HFFc6 (cell line): ENCODE results near the gene DST. TPM values are rescaled to one million over a fixed set of nuclear protein-coding genes. Genes with fewer than 3 reads are reported as not detected.
A peak's percentile ranks its signal among the peaks of the same experiment; 100 is the strongest.
"Not testable (repeated sequence)": the region's sequence is repeated elsewhere in the genome, so short reads cannot be mapped to it uniquely, and the experiment has no call there.

ENCODE experiments used
- DNase-seq: peaks from one replicate; pipeline ENCODE4 v3.0.0-alpha.2; 2018
- H3K27ac Mint-ChIP-seq: 2 replicates; pipeline ENCODE4 v1.8.0; 2020; ENCODE audit warnings: mild to moderate bottlenecking, mixed read lengths
- H3K27me3 Mint-ChIP-seq: 2 replicates; pipeline ENCODE4 v1.8.0; 2021; ENCODE audit warnings: mild to moderate bottlenecking, moderate library complexity, mixed read lengths; ENCODE audit not compliant: insufficient read depth
- H3K36me3 Mint-ChIP-seq: 2 replicates; pipeline ENCODE4 v1.8.0; 2021; ENCODE audit warnings: low read depth, mixed read lengths
- H3K4me1 Mint-ChIP-seq: 2 replicates; pipeline ENCODE4 v1.8.0; 2020; ENCODE audit warnings: low read depth, mixed read lengths
- H3K4me3 Mint-ChIP-seq: 2 replicates; pipeline ENCODE4 v1.8.0; 2020; ENCODE audit warnings: mild to moderate bottlenecking, moderate library complexity, mixed read lengths
- H3K9me3 Mint-ChIP-seq: 2 replicates; pipeline ENCODE4 v1.8.0; 2020; ENCODE audit warnings: mild to moderate bottlenecking, mixed read lengths
- CTCF ChIP-seq: fragments of 200-600 bp; sonication (generic); IDR thresholded peaks from 2 replicates; pipeline ENCODE4 v1.5.0; 2021; ENCODE audit warnings: antibody characterized with exemption, mild to moderate bottlenecking
- total RNA-seq, 6 experiments: library from RNA; stranded (reverse); fragmentation: NEBNext Ultra II Directional; extraction: Animal tissue kit (Norgen Biotek cat#: 25700); gene quantifications; 2 replicates in 1 of 6; 3 replicates in 5 of 6; pipeline ENCODE4 v1.2.3, GENCODE V29; 2021

Gene DST
- total RNA-seq, 6 experiments from 2014 or later: 246 to 408 (median 279) TPM

DNA sequence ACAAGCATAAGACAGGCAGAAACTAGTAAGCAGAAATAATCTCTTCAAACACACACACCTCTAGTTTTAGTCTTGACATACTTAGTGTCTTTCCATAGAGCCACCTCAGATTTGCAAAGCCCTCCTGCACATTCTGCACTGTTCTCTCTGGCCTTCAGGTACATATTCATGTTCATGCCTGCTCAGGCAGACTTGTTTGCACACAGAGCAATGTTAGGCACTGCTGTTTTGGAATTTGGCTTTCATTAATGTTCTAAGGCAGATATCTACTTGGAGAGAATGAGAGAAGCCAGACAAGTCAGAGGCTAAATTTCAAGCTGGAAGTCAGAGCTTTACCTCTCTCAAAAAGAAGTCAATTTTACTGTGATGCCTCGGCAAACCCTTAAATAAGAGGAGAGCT, 21.3 kb upstream of the DST start:
- H3K27me3 Mint-ChIP-seq: peaks cover 10% of the 10 kb centered on the region
- DNase-seq: no peak
- peak overlapping the region; percentile 64 for H3K27ac Mint-ChIP-seq
- H3K4me1 Mint-ChIP-seq: peaks cover 67% of the 10 kb centered on the region
- H3K9me3 Mint-ChIP-seq: no peaks in the 10 kb centered on the region
- peaks cover 32% of the 10 kb centered on the region for H3K36me3 Mint-ChIP-seq
- no peak overlapping the region; the same call in 1 of the 2 replicates for H3K4me3 Mint-ChIP-seq
- no peak for TF ChIP-seq CTCF

- H3K4me1 Mint-ChIP-seq: peaks cover 74% of the 10 kb centered on the region
- peaks cover 11% of the 10 kb centered on the region for H3K27me3 Mint-ChIP-seq
- H3K9me3 Mint-ChIP-seq: no peaks in the 10 kb centered on the region
- no peak overlapping the region for H3K4me3 Mint-ChIP-seq
- peaks cover 35% of the 10 kb centered on the region for H3K36me3 Mint-ChIP-seq
- peak; percentile 34 for DNase-seq
- H3K27ac Mint-ChIP-seq: peak overlapping the region; percentile 55
- TF ChIP-seq CTCF: no peak
Measured at GRCh38 chr6:56663344-56663743, 20.7 kb upstream of the DST start.

GRCh38 chr6:56661338-56661737, 18.6 kb upstream of the DST start:
- not testable (repeated sequence) for H3K27ac Mint-ChIP-seq, H3K4me3 Mint-ChIP-seq, DNase-seq, H3K9me3 Mint-ChIP-seq
- Mint-ChIP-seq H3K4me1 (peaks cover 78% of the 10 kb centered on the region), H3K27me3 (peaks cover 12% of the 10 kb centered on the region), H3K36me3 (peaks cover 39% of the 10 kb centered on the region)

GRCh38 chr6:56660381-56660730, 17.7 kb upstream of the DST start:
- Mint-ChIP-seq H3K27me3 (peaks cover 15% of the 10 kb centered on the region), H3K36me3 (peaks cover 49% of the 10 kb centered on the region), H3K27ac (peak overlapping the region; percentile 61), H3K9me3 (no peaks in the 10 kb centered on the region), H3K4me1 (peaks cover 87% of the 10 kb centered on the region), H3K4me3 (no peak overlapping the region)
- DNase-seq: no peak
- no peak for TF ChIP-seq CTCF

GRCh38 chr6:56659721-56660380, 17.2 kb upstream of the DST start:
- TF ChIP-seq CTCF: no peak
- H3K27ac Mint-ChIP-seq: peak overlapping the region; percentile 61
- peaks cover 15% of the 10 kb centered on the region for H3K27me3 Mint-ChIP-seq
- H3K4me1 Mint-ChIP-seq: peaks cover 88% of the 10 kb centered on the region
- DNase-seq: no peak
- H3K4me3 Mint-ChIP-seq: no peak overlapping the region; the same call in 1 of the 2 replicates
- peaks cover 54% of the 10 kb centered on the region for H3K36me3 Mint-ChIP-seq
- no peaks in the 10 kb centered on the region for H3K9me3 Mint-ChIP-seq

- TF ChIP-seq CTCF: no peak
- Mint-ChIP-seq H3K27me3 (peaks cover 17% of the 10 kb centered on the region), H3K36me3 (peaks cover 58% of the 10 kb centered on the region), H3K4me1 (peaks cover 86% of the 10 kb centered on the region), H3K27ac (no peak overlapping the region), H3K4me3 (no peak overlapping the region; the same call in 1 of the 2 replicates), H3K9me3 (no peaks in the 10 kb centered on the region; the same call in 1 of the 2 replicates)
- no peak for DNase-seq
Measured at GRCh38 chr6:56658326-56658725, 15.6 kb upstream of the DST start.
